Astrocyte of the cerebellum (primary cell): ENCODE data around the gene OAS3.

Experiments
- DNase-seq: peaks from one replicate; pipeline ENCODE4 v3.0.0-alpha.2; 2011; ENCODE audit warnings: low read depth
- H3K4me3 ChIP-seq: 2 replicates; pipeline ENCODE4 v1.5.1; 2011; ENCODE audit warnings: mild to moderate bottlenecking, low read depth, low read length, moderate library complexity
- in situ Hi-C: cut with HindIII; loops from 2 replicates; pipeline ENCODE4 v1.10.0; 2017; ENCODE audit warnings: low sequenced_read_pairs
- TF ChIP-seq, protein P1 (sequence below): IDR thresholded peaks from 2 replicates; pipeline ENCODE4 v1.5.1; 2012; ENCODE audit warnings: low read length, low read depth, moderate library complexity, mild to moderate bottlenecking; ENCODE audit errors: missing control alignments

OAS3 gene

DNA sequence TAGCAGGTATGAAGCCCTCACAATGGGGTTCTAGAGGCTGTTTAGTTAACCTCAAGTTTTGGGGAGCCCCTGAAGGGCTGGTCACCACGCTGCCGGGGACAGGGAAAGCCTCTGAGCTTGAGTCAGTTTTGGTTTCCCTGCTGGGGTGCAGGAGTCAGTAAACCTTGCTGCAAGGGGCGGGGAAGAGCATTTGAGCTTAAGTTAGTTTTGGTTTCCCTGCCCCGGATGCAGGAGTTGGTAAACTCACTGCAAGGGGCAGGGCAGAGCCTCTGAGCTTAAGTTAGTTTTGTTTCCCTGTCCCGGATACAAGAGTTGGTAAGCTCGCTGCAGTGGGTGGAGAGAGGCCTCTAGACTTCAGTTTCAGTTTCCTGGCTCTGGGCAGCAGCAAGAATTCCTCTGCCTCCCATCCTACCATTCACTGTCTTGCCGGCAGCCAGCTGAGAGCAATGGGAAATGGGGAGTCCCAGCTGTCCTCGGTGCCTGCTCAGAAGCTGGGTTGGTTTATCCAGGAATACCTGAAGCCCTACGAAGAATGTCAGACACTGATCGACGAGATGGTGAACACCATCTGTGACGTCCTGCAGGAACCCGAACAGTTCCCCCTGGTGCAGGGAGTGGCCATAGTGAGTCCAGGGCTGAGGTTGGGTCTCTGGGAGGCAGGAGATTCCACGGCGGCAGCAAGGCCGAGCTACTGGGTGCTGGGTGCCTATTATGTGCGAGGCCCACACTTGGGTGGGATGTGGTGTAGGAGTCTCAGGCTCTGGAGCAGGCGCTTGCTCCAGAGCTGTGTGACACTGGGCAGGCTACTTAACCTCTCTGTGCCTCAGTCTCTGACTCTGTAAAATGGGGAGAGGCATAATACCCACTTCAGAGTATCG lies 40.1 kb downstream of the OAS3 start, which contains the start of gene OAS2:
Gene OAS2 (plus strand): TSS at position 357 of the 878 bp plus-strand sequence. CDS start 90 bp downstream, at position 447.
- TF ChIP-seq, protein P1, sequence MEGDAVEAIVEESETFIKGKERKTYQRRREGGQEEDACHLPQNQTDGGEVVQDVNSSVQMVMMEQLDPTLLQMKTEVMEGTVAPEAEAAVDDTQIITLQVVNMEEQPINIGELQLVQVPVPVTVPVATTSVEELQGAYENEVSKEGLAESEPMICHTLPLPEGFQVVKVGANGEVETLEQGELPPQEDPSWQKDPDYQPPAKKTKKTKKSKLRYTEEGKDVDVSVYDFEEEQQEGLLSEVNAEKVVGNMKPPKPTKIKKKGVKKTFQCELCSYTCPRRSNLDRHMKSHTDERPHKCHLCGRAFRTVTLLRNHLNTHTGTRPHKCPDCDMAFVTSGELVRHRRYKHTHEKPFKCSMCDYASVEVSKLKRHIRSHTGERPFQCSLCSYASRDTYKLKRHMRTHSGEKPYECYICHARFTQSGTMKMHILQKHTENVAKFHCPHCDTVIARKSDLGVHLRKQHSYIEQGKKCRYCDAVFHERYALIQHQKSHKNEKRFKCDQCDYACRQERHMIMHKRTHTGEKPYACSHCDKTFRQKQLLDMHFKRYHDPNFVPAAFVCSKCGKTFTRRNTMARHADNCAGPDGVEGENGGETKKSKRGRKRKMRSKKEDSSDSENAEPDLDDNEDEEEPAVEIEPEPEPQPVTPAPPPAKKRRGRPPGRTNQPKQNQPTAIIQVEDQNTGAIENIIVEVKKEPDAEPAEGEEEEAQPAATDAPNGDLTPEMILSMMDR = no peak
- no peak within 1 kb of the TSS for H3K4me3 ChIP-seq
- in situ Hi-C loops = no loop called here
- no peak for DNase-seq

DNA sequence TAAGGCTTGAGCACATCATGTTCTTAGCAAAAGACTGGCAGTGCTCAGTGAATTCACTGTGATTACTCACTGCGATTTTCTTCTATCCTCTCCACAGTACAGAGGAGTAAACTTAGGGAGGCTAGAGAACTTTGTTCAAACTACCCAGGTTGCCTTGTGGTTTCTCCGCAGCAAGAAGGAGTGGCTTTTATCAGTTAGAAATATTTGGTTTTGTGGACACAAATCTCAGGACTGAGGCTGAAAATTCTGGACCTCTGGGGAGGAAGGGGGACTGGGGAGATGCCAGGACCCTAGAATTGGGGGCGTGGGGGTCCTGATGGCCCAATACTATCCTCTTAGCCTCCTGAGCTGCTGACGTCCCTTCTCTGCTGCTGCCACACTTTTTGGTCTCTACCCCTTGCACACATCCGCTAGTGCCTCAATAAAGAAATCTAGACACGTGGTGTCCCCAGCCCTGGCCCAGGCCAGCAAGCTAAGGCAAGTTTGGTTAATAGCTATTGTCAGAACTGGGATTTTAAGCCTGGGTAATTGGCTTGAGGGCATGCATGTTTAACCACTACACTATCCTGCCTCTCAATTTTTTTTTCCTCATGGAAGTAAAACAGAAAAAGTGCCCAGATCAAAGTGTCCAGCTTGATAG lies 40.9 kb downstream of the OAS3 start:
- no peak overlapping the region for H3K4me3 ChIP-seq
- TF ChIP-seq, protein P1 = no peak

DNA sequence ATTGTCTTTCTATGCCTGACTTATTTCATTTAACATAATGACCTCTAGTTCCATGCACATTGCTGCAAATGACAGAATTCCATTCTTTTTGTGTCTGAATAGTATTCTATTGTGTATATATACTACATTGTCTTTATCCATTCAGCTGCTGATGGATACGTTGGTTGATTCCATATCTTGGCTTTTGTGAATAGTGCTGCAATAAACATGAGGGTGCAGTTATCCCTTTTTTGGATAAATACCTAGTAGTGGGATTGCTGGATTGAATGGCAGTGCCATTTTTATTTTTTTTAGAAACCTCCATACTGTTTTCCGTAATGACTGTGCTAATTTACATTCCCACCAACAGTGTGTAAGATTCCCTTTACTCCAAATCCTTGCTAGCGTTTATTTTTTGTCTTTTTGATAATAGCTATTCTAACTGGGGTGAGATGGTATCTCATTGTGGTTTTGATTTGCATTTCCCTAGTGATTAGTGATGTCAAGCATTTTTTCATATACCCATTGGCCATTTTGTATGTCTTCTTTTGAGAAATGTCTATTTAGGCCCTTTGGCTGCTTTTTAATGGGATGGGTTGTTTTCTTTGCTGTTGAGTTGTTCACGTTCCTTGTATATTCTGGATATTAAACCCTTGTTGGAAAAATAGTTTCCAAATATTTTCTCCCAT lies 42.4 kb downstream of the OAS3 start:
- H3K4me3 ChIP-seq = no peak overlapping the region
- TF ChIP-seq, protein P1 = no peak
- in situ Hi-C loops = no loop called here
- no peak for DNase-seq

More for the DNA sequence above, 40.9 kb downstream of the OAS3 start:
- in situ Hi-C loops = no loop called here
- no peak for DNase-seq

DNA sequence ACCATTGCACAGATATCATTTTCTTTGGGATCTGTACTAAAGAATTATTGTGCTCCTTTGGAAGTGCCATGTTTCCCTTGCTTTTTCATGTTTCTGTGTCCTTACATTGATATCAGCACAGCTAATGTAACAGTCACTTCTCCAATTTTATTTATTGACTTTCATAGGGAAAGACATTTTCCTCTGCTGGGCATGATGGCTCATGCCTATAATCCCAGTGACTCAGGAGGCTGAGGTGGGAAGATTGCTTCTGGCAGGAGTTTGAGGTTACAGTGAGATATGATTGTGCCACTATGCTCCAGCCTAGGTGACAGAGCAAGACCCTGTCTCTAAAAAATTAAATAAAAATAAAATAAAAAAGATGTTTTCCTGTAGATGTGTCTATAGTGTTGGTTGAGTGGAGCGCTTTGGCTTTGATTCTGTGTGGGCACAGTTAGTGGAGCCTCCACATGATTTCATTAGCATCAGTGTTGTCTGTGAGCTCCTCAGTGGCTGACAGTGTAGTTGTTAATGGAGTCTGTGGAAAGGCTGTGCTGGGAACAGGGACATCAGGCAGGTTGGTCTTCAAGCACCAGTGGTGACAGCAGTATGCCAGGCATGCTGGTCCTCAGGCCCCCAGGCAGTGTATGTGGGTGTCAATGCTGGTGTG lies 47.5 kb downstream of the OAS3 start:
- DNase-seq = no peak
- no peak overlapping the region for H3K4me3 ChIP-seq
- in situ Hi-C loops = no loop called here
- TF ChIP-seq, protein P1 = no peak

DNA sequence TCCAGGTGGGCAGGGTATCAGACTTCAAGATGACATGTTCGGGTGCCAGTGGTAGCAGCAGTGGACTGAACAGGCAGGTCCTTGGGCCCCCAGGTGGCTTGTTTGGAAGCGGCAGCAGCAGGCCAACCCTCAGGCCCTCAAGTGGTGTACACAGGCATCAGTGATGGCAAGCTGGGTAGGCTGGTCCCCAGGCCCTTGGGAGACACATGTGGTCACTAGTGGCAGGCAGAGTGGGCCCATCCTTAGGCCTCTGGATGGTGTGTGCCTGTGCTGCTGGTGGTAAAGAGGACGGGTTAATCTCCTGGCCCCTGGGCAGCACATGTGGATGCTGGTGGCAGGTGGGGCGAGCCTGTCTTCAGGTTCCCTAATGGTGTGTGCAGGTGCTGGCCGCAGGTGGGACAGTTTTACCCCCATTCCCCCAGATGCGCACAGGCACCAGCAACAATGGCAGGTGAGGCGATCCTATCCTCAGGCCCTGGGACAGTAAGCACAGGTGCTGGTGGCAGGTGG lies 48.1 kb downstream of the OAS3 start:
- in situ Hi-C loops = no loop called here
- TF ChIP-seq, protein P1 = no peak
- H3K4me3 ChIP-seq = no peak overlapping the region
- no peak for DNase-seq

DNA sequence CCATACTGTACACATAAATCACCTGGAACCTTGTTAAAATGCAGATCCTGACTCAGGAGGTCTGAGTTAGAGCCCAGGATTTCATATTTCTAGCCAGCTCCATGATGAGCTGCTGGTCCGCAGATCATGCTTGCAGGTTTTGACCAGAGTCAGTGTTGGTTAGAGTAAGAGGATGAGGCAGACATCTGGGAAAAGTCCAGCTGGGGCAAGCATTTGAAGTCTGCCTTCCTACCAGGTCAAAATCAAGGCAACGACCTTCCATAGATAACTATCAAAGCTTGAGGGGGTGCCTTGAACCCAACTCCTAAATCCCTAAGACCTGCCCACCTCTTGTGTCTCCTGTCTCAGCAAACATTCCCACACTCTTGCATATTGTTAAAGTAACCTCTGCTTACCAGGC lies 49.3 kb downstream of the OAS3 start:
- no peak for DNase-seq
- TF ChIP-seq, protein P1 = no peak
- in situ Hi-C loops = no loop called here
- H3K4me3 ChIP-seq = no peak overlapping the region
